ENCODE data around the gene PTPRM.

- TF ChIP-seq MEF2A (IDR thresholded peaks at IDR 0.05; ENCODE audit: borderline replicate concordance, low read depth) (no peak), CTCF (IDR thresholded peaks at IDR 0.05) (no peak), RXRA (IDR thresholded peaks at IDR 0.05; ENCODE audit: borderline replicate concordance, low read depth) (no peak)
These were observed 9.1 kb upstream of the PTPRM start for GRCh38 chr18:7557973-7558372.
